K562 (cell line): ENCODE measurements around the gene ELMO1. TPM values are rescaled to one million over a fixed set of nuclear protein-coding genes. Genes with fewer than 3 reads are reported as not detected.

Experiments used
- ATAC-seq: fragments of 200-7000 bp; cut with Tn5 transposase; 3 replicates; pipeline ENCODE4 v1.9.1; 2020; ENCODE audit warnings: moderate library complexity
- BruUV-seq: library from RNA; stranded (reverse); fragments of 400-500 nt; replicated peaks from 2 replicates; lab custom pipeline; 2021; lab: Mats Ljungman, UMichigan
- CTCF ChIA-PET: fragments of 300-600 bp; formaldehyde crosslinking; extraction: SDS; loops from one replicate; lab custom pipeline; 2021; ENCODE audit warnings: low intra/inter-chr PET ratio; lab: Yijun Ruan, JAX
- POLR2A ChIA-PET: fragments of 300-600, 350-650 bp; sonication (Branson Sonifier 250); formaldehyde crosslinking; extraction: SDS; loops from one replicate; lab custom pipeline; 2021; ENCODE audit warnings: antibody characterized with exemption, inconsistent platforms; lab: Yijun Ruan, JAX
- DNase-seq, 4 experiments: peaks; one replicate each; pipeline versions ENCODE4 v3.0.0 to v3.0.0-alpha.2; 2011 to 2018; ENCODE audit warnings: low spot score in 3 of 4, mixed read lengths in 3 of 4; ENCODE audit errors: extremely low read depth in 1 of 4
- FAIRE-seq: peaks from 2 replicates; lab custom pipeline; 2011; peaks lifted over from hg19 to GRCh38; lab: Jason Lieb, UNC
- H2AFZ ChIP-seq: 2 replicates; pipeline ENCODE4 v1.6.0; 2011; ENCODE audit warnings: low read depth, low read length, control low read depth, inconsistent platforms
- H3K27ac ChIP-seq: fragments of 200-600 bp; 3 replicates; pipeline ENCODE4 v1.8.0; 2011; ENCODE audit warnings: low read depth, mild to moderate bottlenecking, control low read depth, inconsistent platforms, low read length, moderate library complexity, mixed read lengths; ENCODE audit errors: extremely low read depth
- H3K27me3 ChIP-seq, 2 experiments: fragments of 300-600 bp in 1 of 2; 2 replicates in 1 of 2; 3 replicates in 1 of 2; pipeline versions ENCODE4 v1.6.0 to v1.8.0; 2011; ENCODE audit warnings: inconsistent platforms in 2 of 2, low read length in 2 of 2, mild to moderate bottlenecking in 1 of 2, mixed read lengths in 1 of 2, moderate library complexity in 1 of 2; ENCODE audit not compliant: control insufficient read depth in 2 of 2, insufficient read depth in 2 of 2
- H3K36me3 ChIP-seq: fragments of 300-600 bp; 3 replicates; pipeline ENCODE4 v1.8.0; 2011; ENCODE audit warnings: mild to moderate bottlenecking, low read length, inconsistent platforms; ENCODE audit not compliant: control insufficient read depth, insufficient read depth
- H3K4me1 ChIP-seq, 2 experiments: fragments of 200-600 bp in 1 of 2; replicated peaks in 1 of 2; 2 replicates in 1 of 2; 3 replicates in 1 of 2; pipeline versions ENCODE4 v1.5.1 to v1.8.0; 2011; ENCODE audit warnings: inconsistent platforms in 2 of 2, low read length in 2 of 2, mild to moderate bottlenecking in 1 of 2, mixed read lengths in 1 of 2, moderate library complexity in 1 of 2; ENCODE audit not compliant: control insufficient read depth in 2 of 2, insufficient read depth in 2 of 2
- H3K4me2 ChIP-seq: 2 replicates; pipeline ENCODE4 v1.6.1; 2011; ENCODE audit warnings: low read length, control low read depth, inconsistent platforms, mixed read lengths; ENCODE audit not compliant: insufficient read depth
- H3K4me3 ChIP-seq: fragments of 200-600 bp; sonication (generic), shearing (Covaris generic); 2 replicates; pipeline ENCODE4 v1.5.1; 2016; ENCODE audit warnings: control low read depth, inconsistent platforms
- H3K79me2 ChIP-seq: fragments of 200-600 bp; 3 replicates; pipeline ENCODE4 v1.8.0; 2011; ENCODE audit warnings: low read length, inconsistent platforms; ENCODE audit not compliant: control insufficient read depth, insufficient read depth
- H3K9ac ChIP-seq, 2 experiments: 2 replicates each; pipeline versions ENCODE4 v1.6.0 to v1.6.1; 2011; ENCODE audit warnings: low read depth in 2 of 2, low read length in 2 of 2, control low read depth in 1 of 2, inconsistent platforms in 1 of 2, mild to moderate bottlenecking in 1 of 2, mixed read lengths in 1 of 2; ENCODE audit not compliant: insufficient read depth in 1 of 2
- H3K9me1 ChIP-seq: one replicate; pipeline ENCODE4 v1.6.0; 2011; ENCODE audit warnings: inconsistent platforms, mild to moderate bottlenecking, low read length, moderate library complexity; ENCODE audit not compliant: control insufficient read depth, insufficient read depth
- H3K9me3 ChIP-seq: replicated peaks from 2 replicates; pipeline ENCODE4 v1.5.1; 2011; ENCODE audit warnings: low read depth, low read length, inconsistent platforms; ENCODE audit not compliant: control insufficient read depth, insufficient read depth
- H4K20me1 ChIP-seq: replicated peaks from 2 replicates; pipeline ENCODE4 v1.6.1; 2011; ENCODE audit warnings: low read length, inconsistent platforms, mixed read lengths; ENCODE audit not compliant: control insufficient read depth, insufficient read depth
- ARID4B ChIP-seq: sonication (generic); formaldehyde crosslinking; IDR thresholded peaks from 2 replicates; pipeline ENCODE4 v1.8.0; 2022; ENCODE audit warnings: mild to moderate bottlenecking, missing genetic modification reagents
- ETS2 ChIP-seq: IDR thresholded peaks from 2 replicates; pipeline ENCODE4 v1.6.1; 2016; ENCODE audit warnings: borderline replicate concordance, missing genetic modification characterization, mild to moderate bottlenecking, moderate library complexity, missing compliant biosample characterization; ENCODE audit not compliant: poor library complexity, severe bottlenecking
- FOXJ2 ChIP-seq: fragments of 200-800 bp; sonication (Bioruptor generic); IDR thresholded peaks from 2 replicates; pipeline ENCODE4 v1.6.1; 2016; ENCODE audit warnings: missing genetic modification characterization, missing compliant biosample characterization
- HES1 ChIP-seq: fragments of 450-650 bp; IDR thresholded peaks from 2 replicates; pipeline ENCODE4 v1.6.1; 2016; ENCODE audit warnings: low read depth, mild to moderate bottlenecking, moderate library complexity
- KDM2B ChIP-seq: fragments of 250-450 bp; sonication (Bioruptor Pico); IDR thresholded peaks from 2 replicates; pipeline ENCODE4 v1.8.0; 2021; ENCODE audit warnings: mild to moderate bottlenecking, moderate library complexity
- PBX2 ChIP-seq, 2 experiments: IDR thresholded peaks in 1 of 2; conservative IDR thresholded peaks in 1 of 2; 2 replicates each; pipeline ENCODE4 v1.6.1; 2016; ENCODE audit warnings: low read depth in 2 of 2, mild to moderate bottlenecking in 1 of 2, missing compliant biosample characterization in 1 of 2, missing genetic modification characterization in 1 of 2, moderate library complexity in 1 of 2
- SMARCA4 ChIP-seq: fragments of 450-650 bp; IDR thresholded peaks from 2 replicates; pipeline ENCODE4 v1.6.1; 2016
- SUPT5H ChIP-seq: fragments of 450-650 bp; IDR thresholded peaks from 2 replicates; pipeline ENCODE4 v1.6.1; 2016
- ZNF695 ChIP-seq: fragments of 450-650 bp; formaldehyde crosslinking; IDR thresholded peaks from 2 replicates; pipeline ENCODE4 v1.4.0; 2020; ENCODE audit warnings: mild to moderate bottlenecking, moderate library complexity
- WGBS: fragments of 100-300 bp; shearing (Covaris generic); methylation state at CpG from one replicate; pipeline ENCODE4 v1.1.6; 2016; ENCODE audit warnings: low coverage, mixed read lengths; ENCODE audit not compliant: insufficient coverage; ENCODE audit errors: missing lambda C conversion rate; 5-methylcytosine and 5-hydroxymethylcytosine counted together
- in situ Hi-C: fragments of 300-500 bp; cut with MboI; formaldehyde crosslinking; loops from 4 replicates; pipeline ENCODE4 v1.15.0; 2018; ENCODE audit warnings: inconsistent platforms, mixed read lengths
- intact Hi-C: fragments of 100-400 bp; cut with micrococcal nuclease; formaldehyde crosslinking; loops from 2 replicates; pipeline ENCODE4 v1.14.2; 2022
- polyA plus RNA-seq, 8 experiments: library from polyadenylated mRNA; depleted of rRNA in 4 of 8; stranded (reverse) in 5 of 8; unstranded in 3 of 8; fragments of >200 nt; fragmentation: Nextera tagmentation in 2 of 8; fragmentation: Illumina TruSeq in 1 of 8; extraction: Ambion mirVana in 2 of 8; extraction: Trizol in 1 of 8; gene quantifications; 2 replicates each; pipeline versions ENCODE4 v1.2.1 to v1.2.3, GENCODE V29; 2011 to 2014; ENCODE audit warnings: inconsistent platforms in 1 of 8, missing spikeins in 1 of 8
- total RNA-seq, 7 experiments: library from RNA; depleted of rRNA in 6 of 7; stranded (reverse); fragments of >200 nt in 6 of 7; fragmentation: Illumina TruSeq in 2 of 7; extraction: Trizol in 2 of 7; gene quantifications; 2 replicates each; pipeline versions ENCODE4 v1.2.1 to v1.2.3, GENCODE V29; 2011 to 2021; ENCODE audit warnings: low replicate concordance in 1 of 7

The ELMO1 gene
- total and polyA plus RNA-seq, 9 of the 15 experiments (the other 6 are each of a cell fraction or from before 2014, with no cell fraction given), result 0.36 to 7.2 (median 3.6) TPM

GRCh38 chr7:37262181-37262580, 186.5 kb downstream of the ELMO1 start (continued):
- no peak for TF ChIP-seq ETS2 (tag)
- TF ChIP-seq ARID4B (CRISPR knock-in tag), result no peak
- no peak for TF ChIP-seq SUPT5H
- TF ChIP-seq SMARCA4, result no peak
- TF ChIP-seq ZNF695 (CRISPR knock-in tag), result no peak

- intact Hi-C loops (no loop called here), in situ Hi-C loops (no loop called here)
- ChIA-PET POLR2A (no interaction called here), CTCF (no interaction called here)
- Histone ChIP-seq H3K4me3 (no peak overlapping the region), H4K20me1 (no peaks in the 10 kb centered on the region), H3K9ac (no peak overlapping the region), H3K9me3 (no peaks in the 10 kb centered on the region), H3K27ac (no peak overlapping the region), H3K4me1 (no peaks in the 10 kb centered on the region), H3K36me3 (no peaks in the 10 kb centered on the region), H2AFZ (no peak overlapping the region), H3K27me3 (peaks cover 0 to 3% of the 10 kb centered on the region in 2 experiments; a peak in 2 of 5 replicates), H3K79me2 (no peaks in the 10 kb centered on the region), H3K4me2 (no peak overlapping the region), H3K9me1 (peaks cover 2% of the 10 kb centered on the region)
- WGBS, result 4% methylated on average over 11 of the region's 11 CpGs
- no TSS peak for BruUV-seq
- FAIRE-seq, result no peak
- ATAC-seq, result no peak
- DNase-seq, result no peak
- TF ChIP-seq PBX2 (CRISPR knock-in tag; IDR thresholded peaks at IDR 0.05; ENCODE audit: low read depth), result no peak
- TF ChIP-seq PBX2 (tag; conservative IDR thresholded peaks at IDR 0.05; ENCODE audit: low read depth), result no peak
- TF ChIP-seq FOXJ2, result no peak
- TF ChIP-seq KDM2B, result no peak
- TF ChIP-seq HES1, result no peak
Observed at GRCh38 chr7:37259319-37259821, 189.3 kb downstream of the ELMO1 start.
